Right ventricle myocardium inferior (tissue), 1 donor: ENCODE measurements around the gene EML3. TPM values are rescaled to one million over a fixed set of nuclear protein-coding genes. Genes with fewer than 3 reads are reported as not detected.
A peak's percentile ranks its signal among the peaks of the same experiment; 100 is the strongest.
"Not testable (repeated sequence)": the region's sequence is repeated elsewhere in the genome, so short reads cannot be mapped to it uniquely, and the experiment has no call there.

Experiments
- ATAC-seq: fragments of 200-7000 bp; cut with Tn5 transposase; one replicate; pipeline ENCODE4 v1.9.1; 2020; ENCODE audit warnings: mild to moderate bottlenecking, moderate library complexity
- DNase-seq: peaks from one replicate; pipeline ENCODE4 v3.0.0; 2021; ENCODE audit errors: missing footprints
- intact Hi-C: fragments of 100-400 bp; cut with DNase I; formaldehyde crosslinking; loops from one replicate; pipeline ENCODE4 v1.11.0; 2022
- long read RNA-seq: library from polyadenylated mRNA; unstranded; transcript quantifications from one replicate; pipeline ENCODE4 v2.0.0, GENCODE V29; 2021
- total RNA-seq: library from RNA; stranded (reverse); fragmentation: NEBNext Ultra II Directional; extraction: Animal tissue kit (Norgen Biotek cat#: 25700); gene quantifications from one replicate; pipeline ENCODE4 v1.2.1, GENCODE V29; 2021
- donor health status: DM: no; HTN: yes; CAD: no; lungs with severe emphysema.

The EML3 gene
- total RNA-seq, result 16.4 TPM
- long read RNA-seq, transcript EML3-201 (22 exons, 3,017 nt), result minor isoform, 12 of 32 reads
- long read RNA-seq, transcript EML3-202 (22 exons, 3,256 nt), result major isoform, 13 of 32 reads
- long read RNA-seq, partial matches to known transcripts, result 2 of 32 reads
- long read RNA-seq, other reads (novel, unspliced or antisense), result 5 of 32 reads

GRCh38 chr11:62612366-62613290 is at the start of gene EML3, which contains the start of gene ROM1:
TSS of gene EML3 (minus strand) at chr11:62612775. CDS start at chr11:62612457, 318 bp downstream.
TSS of gene ROM1 (plus strand) at chr11:62613257. CDS start at chr11:62613282, 25 bp downstream.
- ATAC-seq (peak; percentile 90), DNase-seq (peak; percentile 94)
- intact Hi-C loops, result loop anchor here (5.0 kb wide), 1 partner anchor 50 kb away; no protein-coding TSS in a partner anchor

- no peak for DNase-seq
- ATAC-seq, result no peak
- intact Hi-C loops, result no loop called here
Measured at GRCh38 chr11:62656796-62657429, 44.3 kb upstream of the EML3 start.

GRCh38 chr11:62654297-62654696 is 41.7 kb upstream of the EML3 start:
- DNase-seq (no peak), ATAC-seq (no peak)
- intact Hi-C loops, result no loop called here

GRCh38 chr11:62652161-62653006 is 39.8 kb upstream of the EML3 start:
- ATAC-seq, result no peak
- intact Hi-C loops, result loop anchor here (1.0 kb wide), 1 partner anchor 13 kb away; the partner anchor contains the start of genes C11orf98 and CSKMT
- no peak for DNase-seq

- DNase-seq, ATAC-seq, intact Hi-C loops: not testable (repeated sequence)
Measured at GRCh38 chr11:62650283-62650682, 37.7 kb upstream of the EML3 start.

- no peak for DNase-seq
- intact Hi-C loops, result no loop called here
- no peak for ATAC-seq
Measured at GRCh38 chr11:62649486-62649885, 36.9 kb upstream of the EML3 start.

- intact Hi-C loops, result no loop called here
- DNase-seq (no peak), ATAC-seq (no peak)
Measured at GRCh38 chr11:62648967-62649364, 36.4 kb upstream of the EML3 start.

- intact Hi-C loops, result no loop called here
- ATAC-seq, result no peak
- no peak for DNase-seq
Measured at GRCh38 chr11:62648185-62648966, 35.8 kb upstream of the EML3 start.

GRCh38 chr11:62647609-62648005 is 35.0 kb upstream of the EML3 start:
- ATAC-seq (no peak), DNase-seq (no peak)
- intact Hi-C loops, result no loop called here

GRCh38 chr11:62646825-62647608 is 34.4 kb upstream of the EML3 start:
- intact Hi-C loops, result no loop called here
- no peak for ATAC-seq

GRCh38 chr11:62645946-62646824 is 33.6 kb upstream of the EML3 start, which contains the start of gene GANAB:
TSS of gene GANAB (minus strand) at chr11:62646613. CDS start at chr11:62646599, 14 bp downstream.
- ATAC-seq (peak; percentile 98), DNase-seq (peak; percentile 100)
- intact Hi-C loops, result loop anchor here (2.0 kb wide), 1 partner anchor 23 kb away; no protein-coding TSS in a partner anchor

More at GRCh38 chr11:62646825-62647608, 34.4 kb upstream of the EML3 start:
- no peak for DNase-seq

- no peak for ATAC-seq
- DNase-seq, result no peak
- intact Hi-C loops, result loop anchor here (2.0 kb wide), 1 partner anchor 23 kb away; no protein-coding TSS in a partner anchor
Measured at GRCh38 chr11:62645671-62645945, 33.0 kb upstream of the EML3 start.

GRCh38 chr11:62644220-62644619 is 31.6 kb upstream of the EML3 start:
- ATAC-seq (no peak), DNase-seq (no peak)
- intact Hi-C loops, result loop anchor here (2.0 kb wide), 1 partner anchor 21 kb away; no protein-coding TSS in a partner anchor

GRCh38 chr11:62632492-62632891 is 19.9 kb upstream of the EML3 start:
- intact Hi-C loops, result no loop called here
- DNase-seq (no peak), ATAC-seq (no peak)

- ATAC-seq (no peak), DNase-seq (no peak)
- intact Hi-C loops, result no loop called here
Measured at GRCh38 chr11:62627713-62628112, 15.1 kb upstream of the EML3 start.
